Sigmoid colon (tissue), 4 donors: ENCODE measurements around the gene TIRAP.

ENCODE experiments used
- CTCF ChIP-seq, 4 experiments: fragments of 450-650 bp in 3 of 4; fragments of 200-600 bp in 1 of 4; IDR thresholded peaks; one replicate each; pipeline ENCODE4 v1.5.1; 2016 to 2019; ENCODE audit warnings: antibody characterized with exemption in 4 of 4, mild to moderate bottlenecking in 3 of 4, moderate library complexity in 2 of 4
- EP300 ChIP-seq, 4 donors: sonication (generic); formaldehyde crosslinking; IDR thresholded peaks; one replicate each; pipeline ENCODE4 v1.6.1; 2017; ENCODE audit warnings: antibody characterized with exemption in 4 of 4
- POLR2A ChIP-seq, 2 donors: fragments of 450-650 bp; IDR thresholded peaks; one replicate each; pipeline ENCODE4 v1.6.1; 2016; ENCODE audit warnings: antibody characterized with exemption in 2 of 2, mild to moderate bottlenecking in 2 of 2, moderate library complexity in 2 of 2
- POLR2AphosphoS5 ChIP-seq, 4 donors: sonication (generic); formaldehyde crosslinking; IDR thresholded peaks; one replicate each; pipeline ENCODE4 v1.6.1; 2017; ENCODE audit warnings: antibody characterized with exemption in 4 of 4

DNA sequence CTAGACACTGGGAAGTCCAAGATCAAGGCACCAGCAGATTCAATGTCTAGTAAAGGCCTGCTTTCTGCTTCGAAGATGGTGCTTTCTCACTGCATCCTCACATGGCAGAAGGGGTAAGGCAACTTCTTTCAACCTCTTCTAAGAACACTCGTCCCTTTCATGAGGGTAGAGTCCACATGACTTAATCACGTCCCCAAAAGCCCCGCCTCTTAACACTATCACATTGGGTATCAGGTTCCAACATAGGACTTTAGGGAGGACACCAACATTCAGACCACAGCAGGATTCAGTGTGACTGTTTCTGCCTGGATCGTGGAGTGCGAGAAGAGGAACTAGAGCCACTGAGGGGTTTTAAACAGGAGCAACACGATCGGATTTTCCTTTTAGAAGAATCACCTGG lies 3.7 kb upstream of the TIRAP start:
- no peak for TF ChIP-seq POLR2A (IDR thresholded peaks at IDR 0.05)
- TF ChIP-seq CTCF (IDR thresholded peaks at IDR 0.05), result no peak
- TF ChIP-seq POLR2AphosphoS5 (IDR thresholded peaks at IDR 0.05), result no peak
- TF ChIP-seq EP300 (IDR thresholded peaks at IDR 0.05), result no peak
